DND-41 (cell line): ENCODE measurements around the gene OTUD4.

Source experiments
- ATAC-seq: fragments of 200-7000 bp; cut with Tn5 transposase; 3 replicates; pipeline ENCODE4 v1.9.1; 2021; ENCODE audit warnings: low read depth; ENCODE audit not compliant: insufficient read depth
- DNase-seq: peaks from one replicate; pipeline ENCODE4 v3.0.0-alpha.2; 2020
- H2AFZ ChIP-seq: 2 replicates; pipeline ENCODE4 v1.6.0; 2012; ENCODE audit warnings: low read depth, low read length
- H3K27ac ChIP-seq: 2 replicates; pipeline ENCODE4 v1.5.1; 2012; ENCODE audit warnings: low read length, inconsistent platforms
- H3K27me3 ChIP-seq: fragments of 200-600 bp; sonication (generic); 2 replicates; pipeline ENCODE4 v1.6.0; 2012; ENCODE audit warnings: low read length, mild to moderate bottlenecking, inconsistent platforms; ENCODE audit not compliant: insufficient read depth, poor library complexity
- H3K36me3 ChIP-seq: 2 replicates; pipeline ENCODE4 v1.5.1; 2012; ENCODE audit warnings: low read length, inconsistent platforms; ENCODE audit not compliant: insufficient read depth
- H3K4me1 ChIP-seq: 2 replicates; pipeline ENCODE4 v1.5.1; 2012; ENCODE audit warnings: mild to moderate bottlenecking, low read length; ENCODE audit not compliant: insufficient read depth
- H3K4me2 ChIP-seq: 2 replicates; pipeline ENCODE4 v1.6.0; 2012; ENCODE audit warnings: mild to moderate bottlenecking, moderate library complexity, low read length, inconsistent platforms; ENCODE audit not compliant: insufficient read depth
- H3K4me3 ChIP-seq, 2 experiments: fragments of 200-600 bp in 1 of 2; shearing (Covaris generic) in 1 of 2; 2 replicates each; pipeline ENCODE4 v1.5.1; 2012 to 2016; ENCODE audit warnings: inconsistent platforms in 2 of 2, low read length in 2 of 2, mild to moderate bottlenecking in 2 of 2, low read depth in 1 of 2, moderate library complexity in 1 of 2
- H3K79me2 ChIP-seq: 2 replicates; pipeline ENCODE4 v1.6.0; 2012; ENCODE audit warnings: low read length, inconsistent platforms; ENCODE audit not compliant: insufficient read depth
- H3K9ac ChIP-seq: 2 replicates; pipeline ENCODE4 v1.6.0; 2012; ENCODE audit warnings: low read depth, mild to moderate bottlenecking, inconsistent platforms, low read length, moderate library complexity
- H3K9me3 ChIP-seq: 2 replicates; pipeline ENCODE4 v1.5.1; 2012; ENCODE audit warnings: low read length, moderate library complexity, mild to moderate bottlenecking, inconsistent platforms; ENCODE audit not compliant: insufficient read depth, severe bottlenecking
- H4K20me1 ChIP-seq: 2 replicates; pipeline ENCODE4 v1.6.0; 2012; ENCODE audit warnings: low read length; ENCODE audit not compliant: insufficient read depth
- EZH2 ChIP-seq: IDR thresholded peaks from 3 replicates; pipeline ENCODE4 v1.6.1; 2012; ENCODE audit warnings: borderline replicate concordance, low read depth, mild to moderate bottlenecking, moderate library complexity, low read length, inconsistent platforms; ENCODE audit not compliant: severe bottlenecking
- TF ChIP-seq, protein P1 (sequence below): IDR thresholded peaks from 2 replicates; pipeline ENCODE4 v1.5.1; 2012; ENCODE audit warnings: borderline replicate concordance, low read length, moderate library complexity, mild to moderate bottlenecking; ENCODE audit not compliant: poor library complexity, severe bottlenecking; ENCODE audit errors: extremely low read depth

Gene OTUD4

DNA sequence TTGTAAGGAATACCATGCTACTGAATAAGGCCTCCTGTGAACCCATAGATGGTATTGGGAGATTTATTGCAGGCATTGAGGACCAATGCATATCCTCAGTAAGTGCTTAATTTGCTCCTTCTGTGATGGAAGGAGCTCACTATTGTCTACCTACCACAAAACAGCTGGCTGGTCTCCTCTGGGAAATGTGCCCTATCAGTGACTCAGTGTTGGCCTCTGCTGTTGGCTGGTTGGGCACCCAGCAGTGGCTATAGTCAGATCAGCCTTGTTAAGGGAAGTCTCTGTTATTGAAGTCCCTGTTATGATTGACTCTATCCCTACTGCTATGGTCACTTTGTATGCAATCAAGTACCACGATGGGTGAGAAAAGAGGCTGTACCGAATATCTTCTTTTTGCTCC, 27.5 kb upstream of the OTUD4 start:
- Histone ChIP-seq H3K4me1 (no peaks in the 10 kb centered on the region), H3K9me3 (no peaks in the 10 kb centered on the region), H3K79me2 (no peaks in the 10 kb centered on the region), H3K27ac (no peak overlapping the region), H3K36me3 (no peaks in the 10 kb centered on the region), H3K9ac (no peak overlapping the region), H3K27me3 (peaks cover 7% of the 10 kb centered on the region), H3K4me3 (no peak overlapping the region), H4K20me1 (no peaks in the 10 kb centered on the region), H3K4me2 (no peak overlapping the region), H2AFZ (no peak overlapping the region)
- DNase-seq (no peak), ATAC-seq (no peak)
- TF ChIP-seq, protein P1, sequence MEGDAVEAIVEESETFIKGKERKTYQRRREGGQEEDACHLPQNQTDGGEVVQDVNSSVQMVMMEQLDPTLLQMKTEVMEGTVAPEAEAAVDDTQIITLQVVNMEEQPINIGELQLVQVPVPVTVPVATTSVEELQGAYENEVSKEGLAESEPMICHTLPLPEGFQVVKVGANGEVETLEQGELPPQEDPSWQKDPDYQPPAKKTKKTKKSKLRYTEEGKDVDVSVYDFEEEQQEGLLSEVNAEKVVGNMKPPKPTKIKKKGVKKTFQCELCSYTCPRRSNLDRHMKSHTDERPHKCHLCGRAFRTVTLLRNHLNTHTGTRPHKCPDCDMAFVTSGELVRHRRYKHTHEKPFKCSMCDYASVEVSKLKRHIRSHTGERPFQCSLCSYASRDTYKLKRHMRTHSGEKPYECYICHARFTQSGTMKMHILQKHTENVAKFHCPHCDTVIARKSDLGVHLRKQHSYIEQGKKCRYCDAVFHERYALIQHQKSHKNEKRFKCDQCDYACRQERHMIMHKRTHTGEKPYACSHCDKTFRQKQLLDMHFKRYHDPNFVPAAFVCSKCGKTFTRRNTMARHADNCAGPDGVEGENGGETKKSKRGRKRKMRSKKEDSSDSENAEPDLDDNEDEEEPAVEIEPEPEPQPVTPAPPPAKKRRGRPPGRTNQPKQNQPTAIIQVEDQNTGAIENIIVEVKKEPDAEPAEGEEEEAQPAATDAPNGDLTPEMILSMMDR = no peak
- TF ChIP-seq EZH2 = no peak

DNA sequence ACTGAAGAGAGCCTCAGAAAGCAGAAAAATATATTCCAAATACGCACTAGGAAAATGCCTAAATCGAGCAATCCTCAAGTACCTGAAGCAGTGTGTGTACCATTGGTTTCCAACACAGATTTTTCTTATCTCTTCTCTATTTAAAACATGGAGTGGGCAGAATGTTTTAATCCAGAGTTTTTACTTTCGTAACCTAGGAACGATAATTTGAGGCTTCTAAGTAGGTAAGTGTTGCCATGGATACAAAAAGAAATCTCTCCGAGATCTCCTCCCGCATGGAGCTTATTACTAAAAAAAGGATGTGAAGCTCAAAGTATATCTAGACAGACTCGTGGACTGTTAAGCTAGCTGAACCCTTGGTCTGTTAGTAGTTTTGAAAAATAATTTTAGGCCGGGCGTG, 23.0 kb upstream of the OTUD4 start:
- Histone ChIP-seq H3K27me3 (peaks cover 7% of the 10 kb centered on the region), H3K4me2 (no peak overlapping the region), H3K27ac (no peak overlapping the region), H3K4me1 (no peaks in the 10 kb centered on the region), H3K9me3 (no peaks in the 10 kb centered on the region), H3K36me3 (no peaks in the 10 kb centered on the region), H3K4me3 (no peak overlapping the region), H2AFZ (no peak overlapping the region), H3K79me2 (no peaks in the 10 kb centered on the region), H3K9ac (no peak overlapping the region), H4K20me1 (no peaks in the 10 kb centered on the region)
- no peak for DNase-seq
- no peak for ATAC-seq
- TF ChIP-seq, protein P1 = no peak
- no peak for TF ChIP-seq EZH2

DNA sequence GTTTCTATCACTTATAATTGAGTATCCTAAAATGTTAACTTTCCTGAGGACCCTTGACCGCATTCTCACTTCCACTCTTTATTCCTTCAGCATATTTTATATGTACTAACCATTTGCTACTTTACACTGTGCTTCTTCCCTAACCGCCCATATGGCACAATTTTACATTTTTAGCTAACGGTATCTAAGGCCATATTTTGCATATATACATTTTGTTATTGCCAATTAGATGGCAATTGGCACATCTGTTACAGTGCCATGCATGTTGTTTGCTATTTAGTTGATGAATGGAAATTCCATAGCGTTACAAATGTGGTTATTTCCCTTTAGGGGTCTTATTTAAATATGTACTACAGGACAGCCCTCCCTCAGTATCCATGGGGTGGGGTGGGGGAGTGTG, 20.0 kb upstream of the OTUD4 start:
- H4K20me1 ChIP-seq = no peaks in the 10 kb centered on the region

More for the DNA sequence above, 20.0 kb upstream of the OTUD4 start:
- Histone ChIP-seq H3K79me2 (no peaks in the 10 kb centered on the region), H3K9ac (no peak overlapping the region), H3K9me3 (no peaks in the 10 kb centered on the region), H3K36me3 (no peaks in the 10 kb centered on the region), H3K27ac (no peak overlapping the region), H3K4me2 (no peak overlapping the region), H3K27me3 (peaks cover 2% of the 10 kb centered on the region), H3K4me3 (no peak overlapping the region), H2AFZ (no peak overlapping the region), H3K4me1 (no peaks in the 10 kb centered on the region)
- DNase-seq (no peak), ATAC-seq (no peak)
- no peak for TF ChIP-seq EZH2
- TF ChIP-seq, protein P1 = no peak
